H9 (cell line): ENCODE data around the gene EOMES. TPM values are rescaled to one million over a fixed set of nuclear protein-coding genes. Genes with fewer than 3 reads are reported as not detected.

Experiments
- DNase-seq: peaks from one replicate; pipeline ENCODE4 v3.0.0-alpha.2; 2017
- H2AFZ ChIP-seq: one replicate; pipeline ENCODE4 v1.6.1; 2013; ENCODE audit warnings: mild to moderate bottlenecking, low read length, control low read depth, moderate library complexity
- H2AK5ac ChIP-seq: 2 replicates; pipeline ENCODE4 v1.6.1; 2013; ENCODE audit warnings: low read length, control low read depth, mixed read lengths; ENCODE audit not compliant: insufficient read length
- H2BK120ac ChIP-seq: one replicate; pipeline ENCODE4 v1.6.1; 2013; ENCODE audit warnings: low read depth, mild to moderate bottlenecking, low read length, control low read depth, inconsistent platforms; ENCODE audit not compliant: poor library complexity, severe bottlenecking
- H2BK12ac ChIP-seq: 2 replicates; pipeline ENCODE4 v1.6.1; 2013; ENCODE audit warnings: low read length, control low read depth, mixed read lengths, low read depth; ENCODE audit not compliant: insufficient read length
- H2BK15ac ChIP-seq: 2 replicates; pipeline ENCODE4 v1.6.1; 2013; ENCODE audit warnings: low read depth, low read length, control low read depth
- H2BK20ac ChIP-seq: one replicate; pipeline ENCODE4 v1.6.1; 2013; ENCODE audit warnings: low read depth, mild to moderate bottlenecking, low read length, control low read depth, inconsistent platforms; ENCODE audit not compliant: poor library complexity, severe bottlenecking
- H2BK5ac ChIP-seq: 2 replicates; pipeline ENCODE4 v1.6.1; 2013; ENCODE audit warnings: low read length, control low read depth, mixed read lengths; ENCODE audit not compliant: insufficient read length
- H3K14ac ChIP-seq: 2 replicates; pipeline ENCODE4 v1.6.1; 2013; ENCODE audit warnings: low read length, control low read depth; ENCODE audit not compliant: insufficient read depth
- H3K18ac ChIP-seq: 2 replicates; pipeline ENCODE4 v1.6.1; 2013; ENCODE audit warnings: low read depth, mild to moderate bottlenecking, mixed read lengths, low read length, control low read depth; ENCODE audit not compliant: insufficient read length
- H3K23ac ChIP-seq: 2 replicates; pipeline ENCODE4 v1.6.1; 2013; ENCODE audit warnings: low read length, control low read depth, mixed read lengths, low read depth; ENCODE audit not compliant: insufficient read length
- H3K23me2 ChIP-seq: 2 replicates; pipeline ENCODE4 v1.6.1; 2013; ENCODE audit warnings: low read depth, mild to moderate bottlenecking, mixed read lengths, low read length, control low read depth; ENCODE audit not compliant: insufficient read length, poor library complexity, severe bottlenecking
- H3K27ac ChIP-seq: 2 replicates; pipeline ENCODE4 v1.5.1; 2013; ENCODE audit warnings: low read length, control low read depth, mixed read lengths, low read depth; ENCODE audit not compliant: insufficient read length
- H3K27me3 ChIP-seq: 2 replicates; pipeline ENCODE4 v1.6.1; 2013; ENCODE audit warnings: low read length, control low read depth, inconsistent platforms; ENCODE audit not compliant: insufficient read depth
- H3K4ac ChIP-seq: 2 replicates; pipeline ENCODE4 v1.6.1; 2013; ENCODE audit warnings: low read depth, mild to moderate bottlenecking, control low read depth, inconsistent platforms, low read length, moderate library complexity
- H3K4me1 ChIP-seq: 2 replicates; pipeline ENCODE4 v1.6.1; 2013; ENCODE audit warnings: low read length, control low read depth, inconsistent platforms; ENCODE audit not compliant: insufficient read depth
- H3K4me2 ChIP-seq: 2 replicates; pipeline ENCODE4 v1.6.1; 2013; ENCODE audit warnings: low read length, control low read depth, mixed read lengths; ENCODE audit not compliant: insufficient read length, insufficient read depth
- H3K56ac ChIP-seq: 2 replicates; pipeline ENCODE4 v1.6.1; 2013; ENCODE audit warnings: low read depth, mild to moderate bottlenecking, mixed read lengths, low read length, control low read depth; ENCODE audit not compliant: insufficient read length
- H3K79me1 ChIP-seq: 2 replicates; pipeline ENCODE4 v1.6.1; 2013; ENCODE audit warnings: low read depth, mild to moderate bottlenecking, moderate library complexity, low read length, control low read depth, inconsistent platforms; ENCODE audit not compliant: insufficient read depth, poor library complexity, severe bottlenecking
- H3K79me2 ChIP-seq: 2 replicates; pipeline ENCODE4 v1.6.1; 2013; ENCODE audit warnings: low read length, control low read depth, inconsistent platforms; ENCODE audit not compliant: insufficient read depth
- H3K9ac ChIP-seq: 2 replicates; pipeline ENCODE4 v1.6.1; 2013; ENCODE audit warnings: low read length, control low read depth, mixed read lengths; ENCODE audit not compliant: insufficient read length; ENCODE audit errors: extremely low read depth
- H3K9me3 ChIP-seq: one replicate; pipeline ENCODE4 v1.6.1; 2013; ENCODE audit warnings: low read depth, low read length, inconsistent platforms; ENCODE audit not compliant: control insufficient read depth
- H3T11ph ChIP-seq: one replicate; pipeline ENCODE4 v1.6.1; 2013; ENCODE audit warnings: mild to moderate bottlenecking, low read length, control low read depth, inconsistent platforms
- H4K20me1 ChIP-seq: one replicate; pipeline ENCODE4 v1.6.1; 2013; ENCODE audit not compliant: control insufficient read depth, insufficient read length, insufficient read depth
- H4K5ac ChIP-seq: 2 replicates; pipeline ENCODE4 v1.6.1; 2013; ENCODE audit warnings: low read depth, mild to moderate bottlenecking, mixed read lengths, low read length, control low read depth; ENCODE audit not compliant: insufficient read length
- H4K8ac ChIP-seq: replicated peaks from 2 replicates; pipeline ENCODE4 v1.6.1; 2013; ENCODE audit warnings: low read length, control low read depth, mixed read lengths, low read depth; ENCODE audit not compliant: insufficient read length
- H4K91ac ChIP-seq: 2 replicates; pipeline ENCODE4 v1.6.1; 2013; ENCODE audit warnings: low read depth, mild to moderate bottlenecking, moderate library complexity, mixed read lengths, low read length, control low read depth; ENCODE audit not compliant: insufficient read length
- H3K27ac Mint-ChIP-seq, 3 experiments: 2 replicates in 2 of 3; 3 replicates in 1 of 3; pipeline ENCODE4 v1.8.0; 2020 to 2021; ENCODE audit warnings: mixed read lengths in 3 of 3, mild to moderate bottlenecking in 1 of 3, moderate library complexity in 1 of 3
- H3K27me3 Mint-ChIP-seq: 2 replicates; pipeline ENCODE4 v1.8.0; 2021; ENCODE audit warnings: low read depth, mild to moderate bottlenecking, moderate library complexity, mixed read lengths
- H3K36me3 Mint-ChIP-seq, 3 experiments: 2 replicates in 2 of 3; 3 replicates in 1 of 3; pipeline ENCODE4 v1.8.0; 2020 to 2021; ENCODE audit warnings: low read depth in 3 of 3, mixed read lengths in 3 of 3; ENCODE audit not compliant: insufficient read depth in 1 of 3
- H3K4me1 Mint-ChIP-seq, 2 experiments: 2 replicates each; pipeline ENCODE4 v1.8.0; 2020; ENCODE audit warnings: mixed read lengths in 2 of 2
- H3K4me3 Mint-ChIP-seq, 2 experiments: 2 replicates in 1 of 2; 3 replicates in 1 of 2; pipeline ENCODE4 v1.8.0; 2020 to 2021; ENCODE audit warnings: mild to moderate bottlenecking in 2 of 2, mixed read lengths in 2 of 2, moderate library complexity in 1 of 2
- H3K9me3 Mint-ChIP-seq, 2 experiments: 2 replicates in 1 of 2; 3 replicates in 1 of 2; pipeline ENCODE4 v1.8.0; 2020; ENCODE audit warnings: mild to moderate bottlenecking in 2 of 2, mixed read lengths in 2 of 2, moderate library complexity in 1 of 2
- CTCF ChIP-seq: fragments of 200-600 bp; sonication (generic); conservative IDR thresholded peaks from 3 replicates; pipeline ENCODE4 v1.8.0; 2021; ENCODE audit warnings: antibody characterized with exemption, mild to moderate bottlenecking
- WGBS: extraction: QIAGEN DNeasy Blood & Tissue Kit; methylation state at CpG from one replicate; pipeline ENCODE4 v1.1.7; 2013; ENCODE audit warnings: missing lambda C conversion rate, low lambda C conversion rate, mixed read lengths; ENCODE audit not compliant: insufficient read length; ENCODE audit errors: extremely low coverage; 5-methylcytosine and 5-hydroxymethylcytosine counted together
- total RNA-seq: library from RNA; stranded (reverse); gene quantifications from 2 replicates; pipeline ENCODE4 v1.2.1, GENCODE V29; 2021

The EOMES gene
- total RNA-seq, 1 experiment from 2014 or later, result 1.7 TPM

GRCh38 chr3:27715863-27716262 is 6.3 kb downstream of the EOMES start:
- H4K5ac ChIP-seq, result no peak overlapping the region

More at GRCh38 chr3:27715863-27716262, 6.3 kb downstream of the EOMES start:
- no peak overlapping the region for H2BK12ac ChIP-seq
- H2BK20ac ChIP-seq, result no peak overlapping the region
- H2AFZ ChIP-seq, result no peak overlapping the region
- peaks cover 15% of the 10 kb centered on the region for H3K23me2 ChIP-seq
- no peak overlapping the region for H3K4ac ChIP-seq
- H3K56ac ChIP-seq, result no peak overlapping the region
- no peak overlapping the region for H3K23ac ChIP-seq
- peak overlapping the region in 1 of 2 experiments; percentile 63; a peak in 2 of 5 replicates for H3K4me3 Mint-ChIP-seq
- H3K27ac ChIP-seq, result no peak overlapping the region
- no peak for TF ChIP-seq CTCF
- H2BK5ac ChIP-seq, result no peak overlapping the region
- H3K18ac ChIP-seq, result no peak overlapping the region
- no peaks in the 10 kb centered on the region for H4K20me1 ChIP-seq
- H3K79me2 ChIP-seq, result no peaks in the 10 kb centered on the region
- no peak for DNase-seq
- peaks cover 0 to 5% of the 10 kb centered on the region in 2 experiments; a peak in 2 of 5 replicates for H3K9me3 Mint-ChIP-seq
- H3K14ac ChIP-seq, result no peak overlapping the region
- H3K27ac Mint-ChIP-seq, result no peak overlapping the region
- H2BK15ac ChIP-seq, result no peak overlapping the region
- peaks cover 100% of the 10 kb centered on the region for H3K27me3 Mint-ChIP-seq
- peaks cover 86% of the 10 kb centered on the region for H3K27me3 ChIP-seq
- no peak overlapping the region for H3T11ph ChIP-seq
- H3K4me2 ChIP-seq, result peak overlapping the region; percentile 47
- H3K4me1 ChIP-seq, result peaks cover 3% of the 10 kb centered on the region; the same call in 1 of the 2 replicates
- H3K79me1 ChIP-seq, result no peaks in the 10 kb centered on the region
- H4K91ac ChIP-seq, result no peak overlapping the region
- H3K4me1 Mint-ChIP-seq, result peaks cover 58 to 76% of the 10 kb centered on the region in 2 experiments
- no peak overlapping the region for H3K9ac ChIP-seq
- no peak overlapping the region for H4K8ac ChIP-seq
- WGBS, result no CpG with 5 or more reads among the region's 4 CpGs
- no peaks in the 10 kb centered on the region for H3K9me3 ChIP-seq
- H3K36me3 Mint-ChIP-seq, result no peaks in the 10 kb centered on the region; a peak in 1 of 7 replicates
- H2BK120ac ChIP-seq, result no peak overlapping the region
- H2AK5ac ChIP-seq, result no peak overlapping the region
